Measurements from ENCODE around the gene GOLGA8A. TPM values are rescaled to one million over a fixed set of nuclear protein-coding genes. Genes with fewer than 3 reads are reported as not detected.

GOLGA8A gene
- total RNA-seq, 6 donors from 2014 or later: 28.1 to 172 (median 70.4) TPM

DNA sequence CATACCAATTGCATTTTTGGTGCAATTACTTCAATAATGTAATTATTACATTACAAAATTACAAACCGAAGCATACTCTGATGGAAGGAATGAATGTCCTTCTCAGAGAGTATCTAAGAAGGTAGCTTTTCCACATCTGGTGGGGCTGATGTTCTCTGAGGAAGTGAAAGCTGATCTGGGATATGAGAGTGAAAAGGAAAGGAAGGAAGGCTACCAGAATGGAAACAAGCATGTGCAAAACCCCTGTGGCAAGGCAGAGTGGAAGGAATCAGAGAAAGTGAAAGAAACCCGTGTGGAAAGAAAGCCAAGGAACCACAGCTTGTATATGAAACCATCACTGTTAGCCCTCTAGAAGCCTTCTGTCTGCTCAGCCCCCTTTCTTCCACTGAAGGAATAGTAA, 35.3 kb upstream of the GOLGA8A start:
- TF ChIP-seq POLR2AphosphoS5 (IDR thresholded peaks at IDR 0.05): no peak
- no peak for TF ChIP-seq EP300 (IDR thresholded peaks at IDR 0.05)
- TF ChIP-seq, protein P1, sequence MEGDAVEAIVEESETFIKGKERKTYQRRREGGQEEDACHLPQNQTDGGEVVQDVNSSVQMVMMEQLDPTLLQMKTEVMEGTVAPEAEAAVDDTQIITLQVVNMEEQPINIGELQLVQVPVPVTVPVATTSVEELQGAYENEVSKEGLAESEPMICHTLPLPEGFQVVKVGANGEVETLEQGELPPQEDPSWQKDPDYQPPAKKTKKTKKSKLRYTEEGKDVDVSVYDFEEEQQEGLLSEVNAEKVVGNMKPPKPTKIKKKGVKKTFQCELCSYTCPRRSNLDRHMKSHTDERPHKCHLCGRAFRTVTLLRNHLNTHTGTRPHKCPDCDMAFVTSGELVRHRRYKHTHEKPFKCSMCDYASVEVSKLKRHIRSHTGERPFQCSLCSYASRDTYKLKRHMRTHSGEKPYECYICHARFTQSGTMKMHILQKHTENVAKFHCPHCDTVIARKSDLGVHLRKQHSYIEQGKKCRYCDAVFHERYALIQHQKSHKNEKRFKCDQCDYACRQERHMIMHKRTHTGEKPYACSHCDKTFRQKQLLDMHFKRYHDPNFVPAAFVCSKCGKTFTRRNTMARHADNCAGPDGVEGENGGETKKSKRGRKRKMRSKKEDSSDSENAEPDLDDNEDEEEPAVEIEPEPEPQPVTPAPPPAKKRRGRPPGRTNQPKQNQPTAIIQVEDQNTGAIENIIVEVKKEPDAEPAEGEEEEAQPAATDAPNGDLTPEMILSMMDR (IDR thresholded peaks at IDR 0.05): no peak
- TF ChIP-seq POLR2A (IDR thresholded peaks at IDR 0.05): no peak
- H3K9me3 ChIP-seq: no peaks in the 10 kb centered on the region
- ATAC-seq (ENCODE audit: low FRiP score in 2 of 2): no peak
- H3K36me3 ChIP-seq: no peaks in the 10 kb centered on the region
- no peak overlapping the region for H3K4me3 ChIP-seq
- H3K4me1 ChIP-seq: no peaks in the 10 kb centered on the region
- no peak for DNase-seq
- 70 to 76% methylated on average over 2 of the region's 2 CpGs for WGBS, 2 donors
- H3K27me3 ChIP-seq: no peaks in the 10 kb centered on the region
- no peak overlapping the region for H3K27ac ChIP-seq

DNA sequence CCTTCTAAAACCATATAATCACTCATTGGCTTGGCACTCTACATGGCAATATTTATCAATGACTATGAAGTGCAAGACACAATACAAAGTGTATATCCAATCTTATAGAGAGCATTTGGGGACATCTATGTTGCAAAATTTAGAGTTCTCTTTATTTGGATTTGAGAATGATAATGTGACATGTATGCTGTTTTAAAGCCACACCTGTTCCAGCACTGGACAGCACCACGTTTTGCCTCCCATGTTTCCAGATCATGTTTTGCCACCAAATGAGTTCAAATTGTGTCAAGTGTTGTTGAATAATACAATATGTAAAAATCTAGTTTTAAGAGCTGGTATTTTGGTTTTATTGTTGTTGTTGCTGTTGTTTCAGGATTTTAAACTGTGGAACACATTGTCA, 33.3 kb upstream of the GOLGA8A start:
- H3K4me1 ChIP-seq: no peaks in the 10 kb centered on the region
- no peaks in the 10 kb centered on the region for H3K36me3 ChIP-seq
- 32 to 42% methylated on average over 1 of the region's 1 CpG for WGBS, 2 donors
- no peak overlapping the region for H3K4me3 ChIP-seq
- no peak for ATAC-seq (ENCODE audit: low FRiP score in 2 of 2)
- DNase-seq: no peak
- no peaks in the 10 kb centered on the region for H3K9me3 ChIP-seq
- TF ChIP-seq POLR2A (IDR thresholded peaks at IDR 0.05) (no peak), POLR2AphosphoS5 (IDR thresholded peaks at IDR 0.05) (no peak), EP300 (IDR thresholded peaks at IDR 0.05) (no peak)
- TF ChIP-seq, protein P1 (IDR thresholded peaks at IDR 0.05): no peak
- no peak overlapping the region for H3K27ac ChIP-seq
- H3K27me3 ChIP-seq: no peaks in the 10 kb centered on the region

DNA sequence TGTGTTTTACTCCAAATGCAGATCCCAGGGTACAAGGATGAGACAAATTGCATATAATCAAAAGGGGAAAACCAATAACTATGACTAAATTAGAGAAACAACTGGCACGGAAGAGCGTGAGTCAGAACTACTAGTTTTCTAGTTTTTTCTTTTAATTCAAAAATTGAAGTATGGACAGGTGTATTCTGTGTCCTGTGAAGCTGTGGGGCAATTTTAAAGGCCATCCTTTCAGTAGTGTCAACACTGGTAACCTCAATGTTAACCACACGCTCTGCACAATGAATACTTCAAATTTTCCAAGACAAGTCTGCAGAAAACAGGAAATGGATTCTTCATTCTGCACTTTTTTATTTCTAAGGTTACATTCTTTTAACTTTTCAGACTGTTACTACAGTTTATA, 32.5 kb upstream of the GOLGA8A start:
- ATAC-seq (ENCODE audit: low FRiP score in 2 of 2): no peak
- Histone ChIP-seq H3K9me3 (no peaks in the 10 kb centered on the region), H3K27ac (no peak overlapping the region), H3K4me3 (no peak overlapping the region), H3K4me1 (no peaks in the 10 kb centered on the region), H3K36me3 (no peaks in the 10 kb centered on the region), H3K27me3 (no peaks in the 10 kb centered on the region)
- DNase-seq: no peak
- TF ChIP-seq, protein P1 (IDR thresholded peaks at IDR 0.05): no peak
- no peak for TF ChIP-seq POLR2AphosphoS5 (IDR thresholded peaks at IDR 0.05)
- TF ChIP-seq EP300 (IDR thresholded peaks at IDR 0.05): no peak
- no peak for TF ChIP-seq POLR2A (IDR thresholded peaks at IDR 0.05)
- 68 to 74% methylated on average over 3 of the region's 3 CpGs for WGBS, 2 donors

DNA sequence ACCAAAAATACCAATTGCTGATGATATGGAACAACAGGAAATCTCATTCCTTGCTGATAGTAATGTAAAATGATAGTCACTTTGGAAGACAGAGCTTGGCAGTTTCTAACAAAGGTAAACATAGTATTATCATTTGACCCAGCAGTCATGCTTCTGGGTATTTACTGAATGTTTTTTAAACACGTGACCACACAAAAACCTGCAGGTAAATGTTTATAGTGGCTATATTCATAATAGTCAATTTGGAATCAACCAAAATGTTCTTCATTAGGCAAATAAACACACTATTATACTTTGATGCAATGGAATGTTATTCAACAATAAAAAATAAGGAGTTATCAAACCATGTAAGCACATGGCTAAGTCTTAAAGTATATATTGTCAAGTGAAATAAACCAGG, 24.1 kb upstream of the GOLGA8A start:
- 74 to 77% methylated on average over 1 of the region's 1 CpG for WGBS, 2 donors
- Histone ChIP-seq H3K4me3 (no peak overlapping the region), H3K9me3 (no peaks in the 10 kb centered on the region), H3K27ac (no peak overlapping the region), H3K36me3 (no peaks in the 10 kb centered on the region), H3K27me3 (no peaks in the 10 kb centered on the region), H3K4me1 (no peaks in the 10 kb centered on the region)
- ATAC-seq (ENCODE audit: low FRiP score in 2 of 2) (no peak), DNase-seq (no peak)
- TF ChIP-seq EP300 (IDR thresholded peaks at IDR 0.05): no peak
- no peak for TF ChIP-seq POLR2AphosphoS5 (IDR thresholded peaks at IDR 0.05)
- TF ChIP-seq, protein P1 (IDR thresholded peaks at IDR 0.05): no peak
- TF ChIP-seq POLR2A (IDR thresholded peaks at IDR 0.05): no peak

DNA sequence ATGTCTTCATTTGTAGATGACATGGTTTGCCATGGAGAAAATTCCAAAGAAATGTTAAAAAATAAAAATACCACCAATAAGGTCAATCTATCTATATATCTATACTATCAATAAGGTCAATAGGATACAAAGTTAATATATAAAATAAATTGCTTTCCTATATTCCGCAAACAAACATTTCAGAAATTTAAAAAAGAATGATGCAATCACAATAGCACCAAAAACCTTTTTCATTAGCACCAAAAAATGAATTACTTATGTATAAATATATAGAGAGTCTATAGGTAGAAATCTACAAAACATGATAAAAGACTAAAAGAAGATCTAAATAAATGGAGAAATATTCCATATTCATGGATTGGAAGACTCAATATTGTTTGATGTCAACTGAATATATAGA, 22.8 kb upstream of the GOLGA8A start:
- DNase-seq (no peak), ATAC-seq (ENCODE audit: low FRiP score in 2 of 2) (no peak)
- TF ChIP-seq POLR2A (IDR thresholded peaks at IDR 0.05) (no peak), POLR2AphosphoS5 (IDR thresholded peaks at IDR 0.05) (no peak), EP300 (IDR thresholded peaks at IDR 0.05) (no peak)
- TF ChIP-seq, protein P1 (IDR thresholded peaks at IDR 0.05): no peak
- Histone ChIP-seq H3K36me3 (no peaks in the 10 kb centered on the region), H3K27ac (no peak overlapping the region), H3K4me1 (no peaks in the 10 kb centered on the region), H3K27me3 (no peaks in the 10 kb centered on the region), H3K4me3 (no peak overlapping the region), H3K9me3 (no peaks in the 10 kb centered on the region)
- 90 to 95% methylated on average over 1 of the region's 1 CpG for WGBS, 2 donors
